Measurements from ENCODE around the gene CCDC137. TPM values are rescaled to one million over a fixed set of nuclear protein-coding genes. Genes with fewer than 3 reads are reported as not detected.

The CCDC137 gene
- total and polyA plus RNA-seq, 2 of the 13 experiments (the other 11 are each of a cell fraction or from before 2014, with no cell fraction given), result 14.6 to 39.1 TPM

- TF ChIP-seq ZNF331 (CRISPR knock-in tag; IDR thresholded peaks at IDR 0.05) (peak; percentile 67; the same call in 1 of the 2 replicates), FOXA1 (IDR thresholded peaks at IDR 0.05) (no peak), FOXA1 (CRISPR knock-in tag; IDR thresholded peaks at IDR 0.05) (no peak; the same call in 1 of the 2 replicates), IRF2 (CRISPR knock-in tag; IDR thresholded peaks at IDR 0.05) (peak; percentile 88), PTBP1 (IDR thresholded peaks at IDR 0.05; ENCODE audit: low read depth, low read length, poor library complexity, severe bottlenecking) (no peak), MAFK (conservative IDR thresholded peaks at IDR 0.05 in 1 of 2, IDR thresholded peaks at IDR 0.05 in 1 of 2; ENCODE audit: low read length in 2 of 2) (no peak), TSC22D2 (CRISPR knock-in tag; IDR thresholded peaks at IDR 0.05; ENCODE audit: borderline replicate concordance) (peak; percentile 41; the same call in 1 of the 2 replicates), MYPOP (CRISPR knock-in tag; IDR thresholded peaks at IDR 0.05) (0 out of 2 replicates have a peak, but pooled peaks have one; percentile 3), ZNF546 (CRISPR knock-in tag; conservative IDR thresholded peaks at IDR 0.05) (no peak), ZNF75D (CRISPR knock-in tag; IDR thresholded peaks at IDR 0.05; ENCODE audit: borderline replicate concordance) (no peak), ZNF792 (CRISPR knock-in tag; IDR thresholded peaks at IDR 0.05) (no peak; the same call in 1 of the 2 replicates), ZNF782 (CRISPR knock-in tag; IDR thresholded peaks at IDR 0.05; ENCODE audit: borderline replicate concordance) (peak; percentile 59; the same call in 1 of the 2 replicates), KLF16 (CRISPR knock-in tag; IDR thresholded peaks at IDR 0.05) (no peak; a peak in 2 of 4 replicates), ZNF761 (CRISPR knock-in tag; conservative IDR thresholded peaks at IDR 0.05) (no peak; the same call in 1 of the 2 replicates), ZNF773 (CRISPR knock-in tag; IDR thresholded peaks at IDR 0.05; ENCODE audit: borderline replicate concordance) (peak; percentile 91; the same call in 1 of the 2 replicates), HHEX (CRISPR knock-in tag; IDR thresholded peaks at IDR 0.05) (no peak; the same call in 1 of the 2 replicates), MAF1 (CRISPR knock-in tag; IDR thresholded peaks at IDR 0.05; ENCODE audit: borderline replicate concordance) (peak; percentile 88; the same call in 1 of the 2 replicates), RFX3 (CRISPR knock-in tag; IDR thresholded peaks at IDR 0.05) (peak; percentile 28; the same call in 1 of the 2 replicates), ZNF280B (CRISPR knock-in tag; IDR thresholded peaks at IDR 0.05; ENCODE audit: borderline replicate concordance) (peak; percentile 77), REL (CRISPR knock-in tag; conservative IDR thresholded peaks at IDR 0.05) (peak; percentile 88; the same call in 1 of the 2 replicates), ZNF510 (CRISPR knock-in tag; IDR thresholded peaks at IDR 0.05; ENCODE audit: low read depth) (no peak), ZFAT (CRISPR knock-in tag; conservative IDR thresholded peaks at IDR 0.05) (no peak), ZNF282 (IDR thresholded peaks at IDR 0.05; ENCODE audit: partially characterized antibody) (no peak), U2AF1 (optimal IDR thresholded peaks at IDR 0.05; ENCODE audit: low read depth, low read length) (no peak), CBX1 (IDR thresholded peaks at IDR 0.05; ENCODE audit: low read depth) (peak; percentile 84)
- TF ChIP-seq, protein P1, sequence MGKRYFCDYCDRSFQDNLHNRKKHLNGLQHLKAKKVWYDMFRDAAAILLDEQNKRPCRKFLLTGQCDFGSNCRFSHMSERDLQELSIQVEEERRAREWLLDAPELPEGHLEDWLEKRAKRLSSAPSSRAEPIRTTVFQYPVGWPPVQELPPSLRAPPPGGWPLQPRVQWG (CRISPR knock-in tag; IDR thresholded peaks at IDR 0.05; ENCODE audit: borderline replicate concordance, low read depth), result no peak
- TF ChIP-seq, protein P2, sequence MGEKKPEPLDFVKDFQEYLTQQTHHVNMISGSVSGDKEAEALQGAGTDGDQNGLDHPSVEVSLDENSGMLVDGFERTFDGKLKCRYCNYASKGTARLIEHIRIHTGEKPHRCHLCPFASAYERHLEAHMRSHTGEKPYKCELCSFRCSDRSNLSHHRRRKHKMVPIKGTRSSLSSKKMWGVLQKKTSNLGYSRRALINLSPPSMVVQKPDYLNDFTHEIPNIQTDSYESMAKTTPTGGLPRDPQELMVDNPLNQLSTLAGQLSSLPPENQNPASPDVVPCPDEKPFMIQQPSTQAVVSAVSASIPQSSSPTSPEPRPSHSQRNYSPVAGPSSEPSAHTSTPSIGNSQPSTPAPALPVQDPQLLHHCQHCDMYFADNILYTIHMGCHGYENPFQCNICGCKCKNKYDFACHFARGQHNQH (CRISPR knock-in tag; IDR thresholded peaks at IDR 0.05), result peak; percentile 76
Observed at GRCh38 chr17:81666342-81667191, at the start of gene CCDC137, which contains the start of gene OXLD1 (continued).
